ENCODE results near the gene SERPINB6. TPM values are rescaled to one million over a fixed set of nuclear protein-coding genes. Genes with fewer than 3 reads are reported as not detected.

SERPINB6 gene
- total and polyA plus RNA-seq, 4 donors: 24.0 to 32.4 (median 31.8) TPM

GRCh38 chr6:2911171-2911570, 60.2 kb downstream of the SERPINB6 start:
- no peak for DNase-seq (ENCODE audit: low spot score)

More at GRCh38 chr6:2911171-2911570, 60.2 kb downstream of the SERPINB6 start:
- H3K36me3 ChIP-seq (ENCODE audit: control insufficient read depth in 4 of 4, insufficient read depth in 3 of 4, low read depth in 1 of 4, low read length in 3 of 4): no peaks in the 10 kb centered on the region
- H3K9ac ChIP-seq (ENCODE audit: low read depth in 1 of 2, low read length in 2 of 2): no peak overlapping the region
- no peak overlapping the region for H3K27ac ChIP-seq (ENCODE audit: low read depth in 1 of 2, low read length in 2 of 2)
- no peaks in the 10 kb centered on the region for H3K27me3 ChIP-seq (ENCODE audit: control insufficient read depth in 4 of 4, insufficient read depth in 4 of 4, low read length in 3 of 4)
- H3K4me1 ChIP-seq (ENCODE audit: control insufficient read depth in 4 of 4, insufficient read depth in 4 of 4, low read length in 3 of 4): no peaks in the 10 kb centered on the region
- no peak overlapping the region for H3K4me3 ChIP-seq (ENCODE audit: low read depth in 1 of 3, low read length in 3 of 3)
- 73% methylated on average over 4 of the region's 4 CpGs for WGBS
- TF ChIP-seq JUND (IDR thresholded peaks at IDR 0.05) (no peak), SP1 (IDR thresholded peaks at IDR 0.05) (no peak), GABPA (IDR thresholded peaks at IDR 0.05 in 1 of 2, conservative IDR thresholded peaks at IDR 0.05 in 1 of 2) (no peak), FOXA2 (IDR thresholded peaks at IDR 0.05) (no peak), CTCF (IDR thresholded peaks at IDR 0.05; ENCODE audit: low read depth, low read length, missing input control) (no peak), HNF4G (IDR thresholded peaks at IDR 0.05) (no peak), NR2F2 (IDR thresholded peaks at IDR 0.05) (no peak), RXRA (IDR thresholded peaks at IDR 0.05) (no peak), RAD21 (IDR thresholded peaks at IDR 0.05) (no peak), REST (IDR thresholded peaks at IDR 0.05) (no peak), HNF4A (conservative IDR thresholded peaks at IDR 0.05) (no peak), ATF3 (IDR thresholded peaks at IDR 0.05) (no peak), FOXA1 (IDR thresholded peaks at IDR 0.05) (no peak), EGR1 (IDR thresholded peaks at IDR 0.05; ENCODE audit: low read depth in 2 of 2) (no peak), ZBTB33 (IDR thresholded peaks at IDR 0.05) (no peak), TAF1 (conservative IDR thresholded peaks at IDR 0.05) (no peak), YY1 (IDR thresholded peaks at IDR 0.05) (no peak), MAX (IDR thresholded peaks at IDR 0.05) (no peak)
- no peaks in the 10 kb centered on the region for H3K9me3 ChIP-seq (ENCODE audit: control insufficient read depth in 4 of 4, low read length in 3 of 4)
